Ishikawa (cell line): ENCODE measurements around the gene BICDL2.

ENCODE experiments used
- CEBPB ChIP-seq: IDR thresholded peaks from 2 replicates; pipeline ENCODE4 v1.6.1; 2012
- EP300 ChIP-seq: IDR thresholded peaks from 2 replicates; pipeline ENCODE4 v1.6.1; 2012; ENCODE audit warnings: borderline replicate concordance
- RAD21 ChIP-seq: IDR thresholded peaks from 2 replicates; pipeline ENCODE4 v1.6.1; 2012; ENCODE audit warnings: low read depth
- TCF12 ChIP-seq: IDR thresholded peaks from 2 replicates; pipeline ENCODE4 v1.6.1; 2012; ENCODE audit warnings: low read depth
- ZBTB7A ChIP-seq: IDR thresholded peaks from 2 replicates; pipeline ENCODE4 v1.6.1; 2012; ENCODE audit warnings: low read depth

GRCh38 chr16:3023669-3024478 lies 12.9 kb downstream of the BICDL2 start, which contains the start of the genes HCFC1R1 and THOC6:
- TF ChIP-seq CEBPB (peak; percentile 22; the same call in 1 of the 2 replicates), RAD21 (no peak), ZBTB7A (peak; percentile 95), TCF12 (peak; percentile 78), EP300 (peak; percentile 59; the same call in 1 of the 2 replicates)
